HUES6 (cell line): ENCODE measurements around the gene ASCC3.
A peak's percentile ranks its signal among the peaks of the same experiment; 100 is the strongest.

Source experiments
- H3K27ac ChIP-seq: 2 replicates; pipeline ENCODE4 v1.7.0; 2013; ENCODE audit warnings: low read depth, mild to moderate bottlenecking, low read length, inconsistent platforms
- H3K27me3 ChIP-seq: 2 replicates; pipeline ENCODE4 v1.6.1; 2013; ENCODE audit warnings: low read length; ENCODE audit not compliant: control insufficient read depth, insufficient read depth
- H3K36me3 ChIP-seq: 2 replicates; pipeline ENCODE4 v1.6.1; 2013; ENCODE audit warnings: low read length; ENCODE audit not compliant: control insufficient read depth, insufficient read depth
- H3K4me1 ChIP-seq: 2 replicates; pipeline ENCODE4 v1.6.1; 2013; ENCODE audit warnings: low read length; ENCODE audit not compliant: control insufficient read depth, insufficient read depth
- H3K4me3 ChIP-seq: 2 replicates; pipeline ENCODE4 v1.5.1; 2013; ENCODE audit warnings: low read depth, low read length
- H3K9ac ChIP-seq: one replicate; pipeline ENCODE4 v1.6.1; 2013; ENCODE audit warnings: mild to moderate bottlenecking, low read length
- H3K9me3 ChIP-seq: 2 replicates; pipeline ENCODE4 v1.6.1; 2013; ENCODE audit warnings: low read depth, low read length; ENCODE audit not compliant: control insufficient read depth, insufficient read depth

The ASCC3 gene

GRCh38 chr6:100469101-100469859 is 411.8 kb downstream of the ASCC3 start:
- Histone ChIP-seq H3K36me3 (no peaks in the 10 kb centered on the region), H3K4me3 (peak overlapping the region; percentile 49), H3K9me3 (no peaks in the 10 kb centered on the region), H3K9ac (no peak overlapping the region), H3K4me1 (peaks cover 38% of the 10 kb centered on the region), H3K27ac (no peak overlapping the region), H3K27me3 (peaks cover 100% of the 10 kb centered on the region)

GRCh38 chr6:100468016-100468622 is 413.0 kb downstream of the ASCC3 start:
- peaks cover 50% of the 10 kb centered on the region for H3K4me1 ChIP-seq
- H3K9me3 ChIP-seq, result no peaks in the 10 kb centered on the region
- no peaks in the 10 kb centered on the region for H3K36me3 ChIP-seq
- no peak overlapping the region for H3K9ac ChIP-seq
- H3K4me3 ChIP-seq, result no peak overlapping the region
- H3K27ac ChIP-seq, result no peak overlapping the region
- peaks cover 100% of the 10 kb centered on the region for H3K27me3 ChIP-seq

GRCh38 chr6:100467129-100468015 is 413.8 kb downstream of the ASCC3 start:
- H3K4me3 ChIP-seq, result peak overlapping the region; percentile 36
- H3K27me3 ChIP-seq, result peaks cover 100% of the 10 kb centered on the region
- H3K36me3 ChIP-seq, result no peaks in the 10 kb centered on the region
- H3K9ac ChIP-seq, result no peak overlapping the region
- no peak overlapping the region for H3K27ac ChIP-seq
- no peaks in the 10 kb centered on the region for H3K9me3 ChIP-seq
- H3K4me1 ChIP-seq, result peaks cover 53% of the 10 kb centered on the region

- no peaks in the 10 kb centered on the region for H3K36me3 ChIP-seq
- H3K4me1 ChIP-seq, result peaks cover 57% of the 10 kb centered on the region
- no peak overlapping the region for H3K27ac ChIP-seq
- peak overlapping the region; percentile 36 for H3K4me3 ChIP-seq
- H3K9ac ChIP-seq, result no peak overlapping the region
- no peaks in the 10 kb centered on the region for H3K9me3 ChIP-seq
- peaks cover 100% of the 10 kb centered on the region for H3K27me3 ChIP-seq
Measured at GRCh38 chr6:100466410-100467128, 414.6 kb downstream of the ASCC3 start.

- no peak overlapping the region for H3K27ac ChIP-seq
- H3K27me3 ChIP-seq, result peaks cover 100% of the 10 kb centered on the region
- H3K9me3 ChIP-seq, result no peaks in the 10 kb centered on the region
- no peaks in the 10 kb centered on the region for H3K36me3 ChIP-seq
- H3K4me3 ChIP-seq, result peak overlapping the region; percentile 55; the same call in 1 of the 2 replicates
- no peak overlapping the region for H3K9ac ChIP-seq
- peaks cover 61% of the 10 kb centered on the region for H3K4me1 ChIP-seq
Measured at GRCh38 chr6:100465701-100466409, 415.3 kb downstream of the ASCC3 start.

- Histone ChIP-seq H3K4me1 (peaks cover 64% of the 10 kb centered on the region), H3K27ac (no peak within 1 kb of the TSS), H3K4me3 (peak within 1 kb of the TSS; percentile 55), H3K27me3 (peaks cover 100% of the 10 kb centered on the region), H3K9me3 (no peaks in the 10 kb centered on the region), H3K9ac (no peak within 1 kb of the TSS), H3K36me3 (no peaks in the 10 kb centered on the region)
Measured at GRCh38 chr6:100464903-100465700, 416.0 kb downstream of the ASCC3 start, which contains the start of gene SIM1. SIM1 (minus strand) TSS chr6:100464921; CDS start chr6:100463468, 1,453 bp downstream.

GRCh38 chr6:100464162-100464851 is 416.8 kb downstream of the ASCC3 start:
- peaks cover 56% of the 10 kb centered on the region for H3K4me1 ChIP-seq
- peaks cover 100% of the 10 kb centered on the region for H3K27me3 ChIP-seq
- peak overlapping the region; percentile 55 for H3K4me3 ChIP-seq
- H3K9me3 ChIP-seq, result no peaks in the 10 kb centered on the region
- H3K27ac ChIP-seq, result no peak overlapping the region
- H3K9ac ChIP-seq, result no peak overlapping the region
- no peaks in the 10 kb centered on the region for H3K36me3 ChIP-seq

- Histone ChIP-seq H3K36me3 (no peaks in the 10 kb centered on the region), H3K9ac (no peak overlapping the region), H3K4me1 (peaks cover 51% of the 10 kb centered on the region), H3K27me3 (peaks cover 100% of the 10 kb centered on the region), H3K9me3 (no peaks in the 10 kb centered on the region), H3K27ac (no peak overlapping the region), H3K4me3 (peak overlapping the region; percentile 55)
Measured at GRCh38 chr6:100463630-100464161, 417.4 kb downstream of the ASCC3 start.
